Measurements from ENCODE around the gene PWP2.

DNA sequence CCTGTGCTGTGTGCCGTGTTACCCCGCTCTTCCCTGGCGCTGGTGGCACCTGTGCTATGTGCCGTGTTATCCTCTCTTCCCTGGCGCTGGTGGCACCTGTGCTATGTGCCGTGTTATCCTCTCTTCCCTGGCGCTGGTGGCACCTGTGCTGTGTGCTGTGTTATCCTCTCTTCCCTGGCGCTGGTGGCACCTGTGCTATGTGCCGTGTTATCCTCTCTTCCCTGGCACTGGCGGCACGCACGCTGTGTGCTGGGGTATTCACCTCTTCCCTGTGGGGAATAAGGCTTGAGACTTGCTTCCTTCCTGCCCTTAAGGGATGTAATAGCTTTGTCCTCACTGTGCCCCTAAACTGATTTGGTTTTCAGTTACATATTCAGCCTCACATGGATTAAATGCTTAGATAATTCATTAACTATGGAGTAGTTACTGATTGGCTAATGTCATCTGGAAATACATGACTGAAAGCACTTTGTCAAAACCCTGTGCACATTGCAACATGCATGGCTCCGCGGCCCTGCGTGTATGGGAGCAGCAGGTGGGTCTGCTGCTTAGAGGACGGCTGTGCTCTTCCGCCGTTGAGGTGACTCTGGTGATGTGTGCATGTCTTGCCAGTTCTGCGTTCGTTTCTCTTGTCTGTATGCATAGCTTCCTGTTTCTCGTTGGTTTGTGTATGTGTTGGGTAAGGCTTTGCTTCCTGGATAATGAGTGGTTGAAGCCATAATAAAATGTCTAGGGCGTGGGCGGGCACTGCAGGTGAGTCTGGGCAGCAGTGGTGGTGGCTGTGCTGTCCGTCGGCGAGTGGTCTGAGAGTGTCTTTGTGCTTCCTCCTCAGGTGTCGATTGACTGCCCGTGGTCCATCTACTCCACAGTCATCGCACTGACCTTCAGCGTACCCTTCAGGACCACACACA lies 17.9 kb upstream of the PWP2 start:
- TF ChIP-seq, protein P1, sequence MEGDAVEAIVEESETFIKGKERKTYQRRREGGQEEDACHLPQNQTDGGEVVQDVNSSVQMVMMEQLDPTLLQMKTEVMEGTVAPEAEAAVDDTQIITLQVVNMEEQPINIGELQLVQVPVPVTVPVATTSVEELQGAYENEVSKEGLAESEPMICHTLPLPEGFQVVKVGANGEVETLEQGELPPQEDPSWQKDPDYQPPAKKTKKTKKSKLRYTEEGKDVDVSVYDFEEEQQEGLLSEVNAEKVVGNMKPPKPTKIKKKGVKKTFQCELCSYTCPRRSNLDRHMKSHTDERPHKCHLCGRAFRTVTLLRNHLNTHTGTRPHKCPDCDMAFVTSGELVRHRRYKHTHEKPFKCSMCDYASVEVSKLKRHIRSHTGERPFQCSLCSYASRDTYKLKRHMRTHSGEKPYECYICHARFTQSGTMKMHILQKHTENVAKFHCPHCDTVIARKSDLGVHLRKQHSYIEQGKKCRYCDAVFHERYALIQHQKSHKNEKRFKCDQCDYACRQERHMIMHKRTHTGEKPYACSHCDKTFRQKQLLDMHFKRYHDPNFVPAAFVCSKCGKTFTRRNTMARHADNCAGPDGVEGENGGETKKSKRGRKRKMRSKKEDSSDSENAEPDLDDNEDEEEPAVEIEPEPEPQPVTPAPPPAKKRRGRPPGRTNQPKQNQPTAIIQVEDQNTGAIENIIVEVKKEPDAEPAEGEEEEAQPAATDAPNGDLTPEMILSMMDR (IDR thresholded peaks at IDR 0.05), result no peak
- TF ChIP-seq POLR2A (IDR thresholded peaks at IDR 0.05), result peak in 1 of 3 donors; percentile 21

Measured in body of pancreas (tissue), 4 donors.